CD1c-positive myeloid dendritic cell (primary cell): ENCODE data around the gene PDHX.
"Not testable (repeated sequence)": the region's sequence is repeated elsewhere in the genome, so short reads cannot be mapped to it uniquely, and the experiment has no call there.

Experiments
- DNase-seq: peaks from one replicate; pipeline ENCODE4 v3.0.0-alpha.2; 2016; ENCODE audit errors: extremely low spot score

Gene PDHX

DNA sequence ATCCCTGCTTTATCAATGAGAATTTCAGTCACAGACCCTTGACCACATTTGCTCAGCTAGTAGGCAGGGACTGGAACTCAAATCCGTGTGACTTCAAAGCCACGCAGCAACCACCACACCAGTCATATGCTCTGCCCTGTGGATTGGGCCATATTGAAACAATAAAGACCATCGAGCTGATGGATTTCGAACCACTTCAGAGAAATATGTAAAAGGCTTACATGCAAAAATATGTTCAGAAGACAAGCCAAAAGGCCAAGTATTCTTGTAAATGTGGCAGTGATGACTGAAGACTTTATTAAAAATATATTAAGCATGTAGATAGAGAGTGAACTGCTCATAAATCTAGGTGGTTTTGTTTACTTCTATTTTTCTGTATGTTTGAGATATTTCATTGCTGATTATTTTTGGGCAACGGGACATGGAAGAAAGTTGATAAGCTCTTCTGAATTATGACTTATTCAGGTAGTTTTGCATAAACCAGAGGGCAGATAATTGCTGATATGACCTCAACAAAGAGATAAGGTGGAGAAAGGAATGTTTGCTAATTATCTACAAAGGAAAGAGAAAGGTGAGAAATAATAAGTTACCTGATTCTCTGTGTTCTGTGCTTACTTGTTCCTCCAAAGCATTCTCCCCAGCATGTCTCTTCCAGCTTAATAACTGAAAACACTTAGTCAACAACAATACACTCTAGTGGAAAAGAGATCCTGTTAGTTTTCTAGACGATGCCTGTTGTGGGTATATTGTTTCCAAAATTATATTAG is 99.4 kb downstream of the PDHX start:
- DNase-seq = no peak

DNA sequence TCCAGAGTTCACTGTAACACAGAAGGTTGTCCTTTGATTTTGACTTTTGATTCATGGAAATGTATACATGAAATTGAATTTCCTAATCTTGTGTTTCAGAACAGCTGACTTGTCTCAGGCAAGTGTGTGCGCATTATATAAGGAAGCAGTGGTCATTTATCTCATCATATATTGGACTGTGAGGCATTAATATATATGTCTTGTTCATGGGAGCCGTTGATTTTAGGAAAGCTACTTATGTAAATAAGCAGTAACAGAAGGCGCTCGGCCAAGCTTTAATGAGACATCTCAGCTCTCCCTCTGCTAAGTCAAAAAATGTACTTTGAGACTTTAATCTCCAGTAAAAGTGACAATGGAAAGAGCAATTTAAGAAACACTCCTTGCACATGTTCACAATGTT is 100.5 kb downstream of the PDHX start:
- no peak for DNase-seq

DNA sequence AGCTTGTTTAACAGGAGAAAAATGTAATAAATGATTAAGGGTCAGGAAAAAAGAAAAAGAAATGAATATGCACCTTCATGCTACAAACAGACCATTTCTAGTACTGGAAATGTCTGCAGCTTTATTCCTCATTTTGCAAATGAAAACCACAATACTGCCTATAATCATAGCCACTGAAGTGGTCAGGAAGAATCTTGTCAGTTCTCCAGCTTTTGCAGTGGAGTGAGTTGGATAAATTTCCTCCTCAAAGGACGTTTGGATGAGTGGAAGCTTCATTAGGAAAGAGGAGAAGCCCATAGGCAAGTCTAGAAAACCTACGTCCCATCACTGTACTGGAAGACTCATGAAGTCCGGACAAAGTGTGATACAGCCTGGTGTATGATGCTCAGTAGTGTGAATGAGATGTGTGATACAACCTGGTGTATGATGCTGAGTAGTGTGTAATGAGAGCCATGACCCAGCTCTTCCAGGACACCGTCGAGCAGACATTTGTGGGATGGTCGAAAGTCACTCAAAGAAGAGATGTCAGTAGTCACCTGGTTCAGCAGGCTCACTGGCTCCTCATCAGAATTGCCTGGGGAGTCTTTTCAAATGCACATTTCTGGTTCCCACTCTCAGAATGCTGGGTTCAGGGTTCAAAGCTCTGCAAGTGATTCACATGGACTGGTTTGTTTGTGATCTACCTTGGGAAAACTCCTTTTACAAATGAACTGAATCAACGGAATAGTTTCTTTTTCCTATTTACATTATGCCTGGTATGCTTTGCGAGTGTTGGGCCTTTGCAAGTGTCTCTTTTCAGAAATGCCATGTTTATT is 101.3 kb downstream of the PDHX start:
- DNase-seq = no peak

DNA sequence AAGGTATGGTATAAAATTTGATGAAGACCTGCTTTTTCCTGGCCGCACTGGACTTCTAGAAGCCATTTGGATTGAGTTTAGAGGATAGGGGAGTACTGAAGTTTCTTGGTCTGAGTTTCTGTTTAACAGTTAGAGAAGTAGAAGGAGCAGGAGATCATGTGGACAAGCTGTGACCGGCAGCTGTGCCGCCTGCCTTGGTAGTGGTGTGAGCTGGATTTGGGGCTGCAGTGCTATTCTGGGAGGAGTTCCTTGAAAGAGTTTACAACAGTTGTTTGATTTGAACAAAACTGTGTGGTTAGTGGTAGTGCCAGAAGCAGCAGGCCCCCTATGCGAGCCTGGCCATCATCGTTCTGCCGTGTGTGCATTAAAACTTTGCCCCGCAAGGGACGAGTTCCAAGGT is 105.2 kb downstream of the PDHX start:
- DNase-seq = no peak

DNA sequence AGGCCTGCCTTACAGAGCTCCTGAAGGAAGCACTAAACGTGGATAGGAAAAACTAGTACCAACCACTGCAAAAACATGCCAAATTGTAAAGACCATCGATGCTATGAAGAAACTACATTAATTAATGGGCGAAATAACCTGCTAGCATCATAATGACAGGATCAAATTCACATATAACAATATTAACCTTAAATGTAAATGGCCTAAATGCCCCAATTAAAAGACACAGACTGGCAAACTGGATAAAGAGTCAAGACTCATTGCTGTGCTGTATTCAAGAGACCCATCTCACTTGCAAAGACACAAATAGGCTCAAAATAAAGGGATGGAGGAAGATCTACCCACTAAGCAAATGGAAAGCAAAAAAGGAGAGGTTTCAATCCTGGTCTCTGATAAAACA is 107.5 kb downstream of the PDHX start:
- not testable (repeated sequence) for DNase-seq

DNA sequence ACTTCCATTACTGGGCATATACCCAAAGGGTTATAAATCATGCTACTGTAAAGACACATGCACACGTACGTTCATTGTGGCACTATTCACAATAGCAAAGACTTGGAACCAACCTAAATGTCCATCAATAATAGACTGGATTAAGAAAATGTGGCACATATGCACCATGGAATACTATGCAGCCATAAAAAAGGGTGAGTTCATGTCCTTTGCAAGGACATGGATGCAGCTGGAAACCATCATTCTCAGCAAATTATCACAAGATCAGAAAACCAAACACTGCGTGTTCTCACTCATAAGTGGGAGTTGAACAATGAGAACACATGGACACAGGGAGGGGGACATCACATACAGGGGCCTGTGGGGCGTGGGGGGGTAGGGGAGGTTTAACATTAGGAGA is 111.6 kb downstream of the PDHX start:
- DNase-seq = not testable (repeated sequence)

DNA sequence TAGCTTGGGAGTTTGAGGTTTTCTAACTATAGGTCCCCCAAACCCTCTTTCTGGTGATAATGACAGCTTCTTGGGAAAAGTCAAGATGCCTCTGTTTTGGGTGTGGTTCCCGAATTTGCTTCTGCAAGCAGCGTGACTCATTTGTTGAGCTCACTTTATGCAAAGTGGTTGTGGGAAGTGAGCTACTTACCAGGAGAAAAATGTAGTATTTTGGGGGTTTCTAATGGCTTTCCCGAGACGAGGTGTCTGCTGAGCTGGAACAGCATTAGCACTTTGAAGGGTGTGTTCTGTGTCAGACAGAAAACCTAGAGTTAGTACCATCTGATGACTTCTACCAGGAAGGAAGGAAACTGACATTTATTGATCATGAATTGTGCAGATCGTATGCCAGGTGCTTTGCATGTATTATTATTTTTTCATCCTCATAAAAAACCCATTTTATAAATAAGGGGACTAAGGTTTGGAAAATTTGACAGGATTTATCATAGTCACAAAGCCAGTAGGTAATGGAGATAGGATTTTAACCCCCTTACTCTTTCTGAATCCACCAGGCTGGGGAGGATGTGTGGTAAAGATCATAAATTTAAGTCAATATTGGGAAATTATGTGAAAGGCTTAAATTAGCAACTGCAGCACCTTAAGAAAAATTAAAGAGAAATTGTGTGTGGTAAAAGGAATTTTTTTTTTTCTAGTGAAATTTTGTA is 113.7 kb downstream of the PDHX start:
- DNase-seq = peak; percentile 92

DNA sequence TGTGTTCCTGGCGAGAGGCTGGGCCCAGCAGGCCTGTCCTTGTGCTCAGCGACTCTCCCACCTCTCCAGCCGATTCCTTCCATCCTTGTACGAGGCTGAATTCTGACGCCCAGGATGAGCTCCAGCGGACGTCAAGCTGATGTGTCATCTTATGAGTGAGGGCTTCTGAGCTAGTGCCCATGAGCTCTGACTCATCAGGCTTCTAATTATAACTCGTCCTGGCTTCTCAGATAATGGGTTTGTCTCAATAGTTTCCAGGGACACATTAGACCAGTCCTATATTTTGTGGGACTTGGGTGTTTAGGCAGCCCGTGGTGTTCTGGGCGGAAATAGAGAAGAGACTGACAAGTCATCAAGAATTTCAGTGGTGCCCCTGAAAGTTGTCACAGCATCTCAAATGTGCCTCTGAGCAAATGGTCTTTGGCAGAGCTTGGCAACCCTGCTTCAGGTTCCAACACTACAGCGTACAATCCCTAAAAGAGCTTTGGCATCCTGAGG is 114.3 kb downstream of the PDHX start:
- peak; percentile 89 for DNase-seq

DNA sequence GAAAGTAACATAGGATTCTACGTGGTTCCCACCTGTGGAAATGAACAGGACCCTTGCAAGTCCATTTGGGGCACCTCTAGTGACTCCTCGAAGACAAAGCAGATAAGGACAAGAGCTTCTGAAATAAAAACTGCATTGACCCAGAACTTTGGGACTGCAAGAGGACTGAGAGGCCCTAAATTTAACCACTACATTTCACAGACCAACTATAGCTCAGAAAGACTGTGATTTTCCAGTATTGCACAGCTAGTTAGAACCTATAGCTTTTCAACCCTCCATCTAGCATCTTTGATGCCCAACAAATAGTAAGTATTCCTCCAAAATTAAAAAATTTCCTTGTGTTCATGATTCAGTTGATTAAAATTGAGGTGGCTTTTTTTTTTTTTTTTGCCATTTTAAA is 114.9 kb downstream of the PDHX start:
- DNase-seq = no peak

DNA sequence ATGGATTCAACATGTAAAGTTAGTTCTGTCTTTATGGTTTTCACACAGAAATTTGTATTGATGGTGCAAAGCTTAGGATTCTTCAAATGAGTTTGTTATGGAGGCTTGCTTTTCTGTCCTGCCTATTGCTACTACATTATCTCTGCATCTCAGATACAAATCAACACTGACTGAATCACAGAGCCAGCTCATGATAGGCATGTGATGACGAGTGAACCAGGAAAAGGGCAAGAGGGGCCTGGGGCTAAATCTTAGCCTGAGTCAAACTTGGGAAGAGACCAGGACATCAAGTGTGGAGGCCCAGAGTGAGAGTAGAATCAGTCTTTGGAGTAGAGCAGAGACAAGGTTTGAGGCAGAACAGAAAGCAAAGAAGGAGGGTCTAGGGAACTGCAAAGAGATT is 115.4 kb downstream of the PDHX start:
- DNase-seq = no peak

DNA sequence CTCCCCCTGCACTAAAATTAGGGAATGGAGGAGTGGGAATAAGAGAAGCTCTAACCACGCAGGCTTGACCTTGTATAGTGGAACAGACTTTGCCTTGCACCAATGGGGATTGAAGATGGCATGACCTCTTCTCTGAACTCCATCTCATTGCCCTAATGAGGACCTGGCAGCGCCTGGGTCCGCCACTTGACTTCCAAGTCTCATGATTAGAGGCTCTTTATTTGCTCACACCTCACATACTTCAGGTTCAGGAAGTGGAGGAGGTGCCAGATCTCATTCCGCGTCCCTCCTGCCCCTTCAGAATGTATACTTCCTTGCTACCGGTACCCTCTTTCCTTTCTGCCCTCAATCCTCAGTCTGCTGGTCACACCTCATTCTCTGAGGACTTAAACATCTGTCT is 116.6 kb downstream of the PDHX start:
- no peak for DNase-seq

DNA sequence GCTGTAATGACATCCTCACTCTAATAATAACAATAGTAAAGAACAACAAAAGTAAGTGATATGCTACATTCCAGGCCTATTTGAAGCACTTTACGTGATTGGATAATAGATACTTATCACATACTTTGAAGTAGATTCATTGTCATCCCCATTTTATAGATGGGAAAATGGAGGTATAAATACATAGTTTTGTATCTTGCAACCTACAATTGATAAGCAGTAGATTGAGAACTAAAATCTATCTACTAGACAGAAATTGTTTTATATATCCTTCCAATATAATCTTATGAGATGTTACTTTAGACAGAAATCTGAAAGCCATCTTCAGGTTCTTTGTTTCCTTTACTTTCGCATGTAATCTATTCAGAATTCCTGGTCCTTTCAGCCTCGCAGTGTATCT is 118.0 kb downstream of the PDHX start:
- DNase-seq = no peak

DNA sequence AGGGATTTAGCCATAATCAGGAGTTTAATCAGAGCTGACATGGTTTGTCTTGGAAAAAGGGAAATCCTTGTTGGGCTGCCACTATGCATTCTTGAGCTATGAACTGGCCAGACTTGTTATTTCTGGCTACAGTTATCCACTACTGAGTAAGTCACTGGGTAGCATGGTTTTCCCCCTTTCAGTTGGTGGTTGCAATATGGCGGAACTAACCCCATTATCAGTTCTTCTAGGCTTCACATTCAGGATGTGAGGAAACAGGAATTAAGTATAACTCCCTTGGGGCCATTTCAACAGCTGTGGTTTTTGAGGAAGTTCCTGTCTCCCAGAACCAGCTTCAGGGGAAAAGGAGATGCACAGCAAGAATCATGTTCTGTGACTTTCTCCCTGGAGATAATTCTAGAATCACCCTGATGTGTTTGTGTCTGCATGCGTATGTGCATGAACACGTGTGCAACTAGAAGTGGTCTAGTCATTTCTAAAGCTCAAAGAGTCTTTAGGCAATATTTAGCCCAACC is 119.5 kb downstream of the PDHX start:
- DNase-seq = peak; percentile 92

DNA sequence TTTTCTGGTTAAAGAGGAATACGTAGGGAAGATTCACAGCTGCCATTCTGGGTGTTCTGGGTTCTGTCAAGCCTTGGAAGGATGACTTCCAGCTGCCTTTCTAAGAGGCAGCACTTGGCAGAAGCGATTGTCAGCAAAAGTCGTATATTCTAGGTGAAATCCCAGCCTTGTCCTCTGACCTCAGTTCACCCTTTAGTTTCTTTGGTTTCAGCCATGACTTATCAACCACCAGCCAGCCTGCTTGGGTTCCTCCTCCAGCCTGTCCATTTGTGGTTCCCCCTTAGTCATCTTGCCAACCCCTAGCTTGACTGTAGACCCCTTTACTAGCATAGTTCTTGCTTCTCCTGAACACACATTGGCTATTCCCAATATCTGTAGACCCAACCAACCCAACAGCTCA is 120.2 kb downstream of the PDHX start:
- DNase-seq = no peak

DNA sequence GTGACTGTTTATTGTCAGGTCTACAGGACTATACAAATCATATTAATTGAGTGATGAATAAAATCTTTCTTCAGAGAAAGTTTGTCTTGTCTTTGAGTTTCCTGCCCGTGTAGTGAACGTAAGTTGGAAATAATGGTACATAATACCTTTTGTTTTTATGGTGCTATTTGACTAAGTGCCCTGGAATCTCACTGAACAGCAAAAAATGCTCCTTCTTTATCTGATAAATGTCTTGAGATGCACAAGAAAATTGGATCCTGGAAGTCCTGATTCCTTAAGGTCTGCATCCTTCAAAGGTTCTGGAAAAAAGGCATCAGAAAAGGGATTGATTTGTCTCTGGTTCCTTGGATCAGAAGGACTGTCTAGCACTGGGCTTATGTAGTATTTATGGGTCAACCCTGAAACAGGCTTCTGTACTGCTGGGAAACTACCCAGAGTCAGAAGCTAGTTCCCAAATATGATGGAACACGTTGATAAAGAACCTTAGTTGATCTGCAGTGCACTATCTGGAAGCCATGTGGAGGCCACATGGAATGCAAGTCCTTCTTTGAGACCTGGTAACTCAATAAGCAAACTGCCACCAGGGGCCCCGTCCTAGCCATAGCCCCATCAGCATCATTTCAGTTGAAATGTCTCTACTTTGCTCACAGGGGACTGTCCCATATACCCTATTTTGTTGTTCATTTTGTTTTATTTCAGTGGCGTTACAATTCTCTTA is 122.0 kb downstream of the PDHX start:
- DNase-seq = no peak

DNA sequence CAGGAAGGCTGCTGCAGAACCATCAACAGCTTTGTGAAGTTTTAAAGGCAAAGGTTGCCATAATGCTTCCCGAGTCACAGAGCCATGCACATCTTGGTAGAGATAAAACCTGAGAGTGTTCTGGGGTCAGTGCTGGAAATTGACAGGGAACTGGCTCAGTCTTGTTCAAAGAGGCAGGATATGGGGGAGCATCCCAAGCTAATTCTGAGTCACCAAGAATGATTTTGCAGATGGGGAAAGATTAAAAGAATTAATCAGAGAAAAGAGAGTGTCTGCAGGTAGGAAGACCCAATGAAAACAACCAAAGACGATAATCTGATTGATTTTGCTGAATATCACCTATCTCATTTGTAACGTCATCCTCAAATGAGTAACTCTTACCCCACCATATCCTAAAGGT is 122.7 kb downstream of the PDHX start:
- no peak for DNase-seq

DNA sequence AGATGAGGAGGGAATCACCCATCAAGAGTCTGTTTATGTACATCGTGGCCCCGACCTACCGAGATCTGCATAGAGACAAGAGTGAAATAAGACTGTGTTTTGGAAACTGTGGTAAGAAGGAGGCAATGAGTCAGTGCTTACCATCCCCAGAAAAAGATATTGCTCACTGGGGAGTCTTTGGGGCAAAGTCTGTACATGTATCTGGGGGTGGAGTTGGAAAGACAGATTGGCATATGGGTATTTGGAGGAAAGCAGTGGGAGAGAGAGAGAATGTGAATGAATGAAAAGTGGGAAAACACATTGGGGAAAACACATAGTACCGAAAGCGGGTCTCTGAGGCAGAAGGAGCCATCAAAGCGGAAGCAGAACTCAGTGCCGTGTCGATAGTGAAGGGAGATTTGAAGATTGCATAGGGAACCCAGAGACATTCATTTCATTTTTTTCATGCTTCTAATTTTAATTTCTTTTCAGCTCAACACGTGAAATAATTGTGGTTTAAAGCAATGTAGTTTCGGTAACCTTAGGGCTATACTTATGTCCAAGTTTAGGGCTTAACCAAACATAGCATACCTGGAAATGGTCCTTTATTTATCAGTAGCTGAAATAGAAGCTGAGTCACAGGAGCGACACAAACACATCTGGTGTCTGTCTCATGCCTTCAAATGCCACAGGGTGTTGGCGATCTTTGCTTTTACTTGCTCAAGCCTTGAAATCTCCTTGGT is 124.0 kb downstream of the PDHX start:
- DNase-seq = peak; percentile 68

DNA sequence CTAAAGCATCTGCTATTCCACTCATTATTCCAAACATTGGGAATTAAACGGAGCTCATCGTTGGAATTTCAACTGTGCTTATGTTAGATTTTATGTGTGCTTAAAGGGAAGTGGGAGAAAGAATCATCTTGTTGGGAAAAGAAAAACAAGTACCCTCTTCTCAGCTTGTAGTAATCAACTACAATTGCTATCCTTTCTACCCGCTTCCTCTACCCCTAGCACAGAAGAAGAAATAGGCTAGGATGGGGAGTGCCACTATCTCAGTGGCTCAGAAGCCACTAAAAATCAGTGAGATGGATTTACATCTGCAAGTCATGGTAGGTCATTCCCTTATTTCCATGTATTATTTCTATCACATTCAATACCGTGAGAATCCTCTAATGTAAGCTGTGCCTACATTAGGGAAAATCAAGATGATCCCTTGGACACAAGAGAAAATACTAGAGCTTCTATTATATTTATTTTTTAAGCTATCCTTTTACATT is 124.7 kb downstream of the PDHX start:
- DNase-seq = no peak

DNA sequence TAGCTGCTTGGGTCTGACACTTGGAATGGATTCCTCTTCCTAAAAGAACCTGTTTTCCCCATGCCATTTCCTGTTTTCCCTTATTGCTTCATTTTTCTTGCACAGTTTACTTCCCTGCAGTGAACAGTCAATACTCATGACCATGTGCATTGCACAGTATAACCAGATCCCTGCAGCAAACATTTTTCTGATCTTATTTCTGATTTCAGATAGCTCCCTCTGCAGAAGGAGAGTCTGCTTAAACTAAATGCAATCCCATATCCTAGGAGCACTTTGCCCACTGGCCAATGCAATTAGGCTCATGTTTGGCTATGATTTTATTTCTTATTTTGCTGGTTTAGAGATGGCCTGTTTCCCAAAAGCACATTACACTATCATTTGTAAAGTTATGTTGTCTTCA is 125.8 kb downstream of the PDHX start:
- DNase-seq = no peak

DNA sequence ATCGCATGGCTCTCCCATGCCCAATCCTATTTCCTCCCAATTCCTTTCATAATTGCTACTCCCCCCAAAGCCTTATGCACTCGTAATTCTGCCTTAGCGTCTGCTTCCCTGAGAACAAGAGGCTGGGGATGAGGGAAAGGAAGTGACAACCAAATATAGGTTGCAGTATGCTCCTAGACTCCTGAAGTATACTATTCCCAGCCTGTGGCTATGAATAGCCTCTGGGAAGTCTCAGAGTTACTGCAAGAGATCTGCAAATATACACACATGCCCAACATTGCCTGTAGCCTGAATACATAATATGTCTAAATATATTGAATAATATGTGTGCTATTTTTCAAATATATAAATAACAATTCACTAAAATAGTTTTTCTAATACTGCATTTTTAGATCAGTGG is 126.5 kb downstream of the PDHX start:
- no peak for DNase-seq

DNA sequence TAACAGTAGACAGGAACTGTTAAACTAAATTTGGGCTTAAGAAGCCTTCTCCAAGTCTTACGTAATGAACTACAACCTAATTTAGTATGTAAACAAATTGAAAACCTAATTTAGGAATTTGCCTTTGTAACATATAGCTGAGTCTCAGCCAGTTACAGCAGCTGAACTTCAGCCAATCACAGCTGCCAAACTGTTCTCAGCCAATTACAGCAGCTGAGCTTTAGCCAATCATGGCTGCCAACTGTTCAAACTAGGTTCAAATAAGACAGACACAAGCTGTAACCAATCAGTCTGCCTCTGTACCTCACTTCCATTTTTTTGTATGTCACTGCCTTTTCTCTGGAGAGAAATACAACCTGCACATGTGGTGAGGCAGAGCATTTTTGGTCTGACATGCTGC is 127.5 kb downstream of the PDHX start:
- no peak for DNase-seq
